AG10803 (cell line): ENCODE measurements around the gene BCAS1.

ENCODE experiments used
- DNase-seq: peaks from one replicate; pipeline ENCODE4 v3.0.0; 2010; ENCODE audit warnings: low read depth
- H3K4me3 ChIP-seq: 2 replicates; pipeline ENCODE4 v1.5.1; 2011; ENCODE audit warnings: mild to moderate bottlenecking, low read length, control low read depth
- CTCF ChIP-seq: conservative IDR thresholded peaks from 2 replicates; pipeline ENCODE4 v1.5.1; 2011; ENCODE audit warnings: mild to moderate bottlenecking, low read length, control low read depth, inconsistent platforms

The BCAS1 gene

GRCh38 chr20:53901497-53902096 is 168.8 kb downstream of the BCAS1 start:
- TF ChIP-seq CTCF: no peak
- DNase-seq: no peak
- H3K4me3 ChIP-seq: no peak overlapping the region

GRCh38 chr20:53901064-53901463 is 169.3 kb downstream of the BCAS1 start:
- H3K4me3 ChIP-seq: no peak overlapping the region

GRCh38 chr20:53900380-53900999 is 169.9 kb downstream of the BCAS1 start:
- H3K4me3 ChIP-seq: no peak overlapping the region
- no peak for TF ChIP-seq CTCF
- DNase-seq: peak; percentile 85

More at GRCh38 chr20:53901064-53901463, 169.3 kb downstream of the BCAS1 start:
- DNase-seq: peak; percentile 87
- TF ChIP-seq CTCF: no peak

- no peak overlapping the region for H3K4me3 ChIP-seq
- TF ChIP-seq CTCF: no peak
- DNase-seq: peak; percentile 85
Measured at GRCh38 chr20:53899351-53900167, 170.8 kb downstream of the BCAS1 start.

GRCh38 chr20:53898556-53898931 is 171.8 kb downstream of the BCAS1 start:
- no peak for TF ChIP-seq CTCF
- DNase-seq: no peak
- no peak overlapping the region for H3K4me3 ChIP-seq

- DNase-seq: no peak
- TF ChIP-seq CTCF: no peak
- no peak overlapping the region for H3K4me3 ChIP-seq
Measured at GRCh38 chr20:53897884-53898555, 172.4 kb downstream of the BCAS1 start.
